GM21619 (cell line): Measurements from ENCODE around the gene ARHGEF7.
"Not testable (repeated sequence)": the region's sequence is repeated elsewhere in the genome, so short reads cannot be mapped to it uniquely, and the experiment has no call there.

Source experiments
- ATAC-seq: cut with Tn5 transposase; IDR thresholded peaks from one replicate; pipeline ENCODE4 v1.9.1; 2021; ENCODE audit not compliant: unreplicated experiment

ARHGEF7 gene

GRCh38 chr13:111115061-111115964 lies at the start of gene ARHGEF7:
ARHGEF7 (plus strand) TSS chr13:111115310; CDS start chr13:111115527, 217 bp downstream.
- ATAC-seq = no peak

- no peak for ATAC-seq
Observed at GRCh38 chr13:111065698-111066097, 49.4 kb upstream of the ARHGEF7 start.

- no peak for ATAC-seq
Observed at GRCh38 chr13:111066544-111066943, 48.6 kb upstream of the ARHGEF7 start.

GRCh38 chr13:111068009-111068350 lies 47.1 kb upstream of the ARHGEF7 start:
- ATAC-seq = no peak

DNA sequence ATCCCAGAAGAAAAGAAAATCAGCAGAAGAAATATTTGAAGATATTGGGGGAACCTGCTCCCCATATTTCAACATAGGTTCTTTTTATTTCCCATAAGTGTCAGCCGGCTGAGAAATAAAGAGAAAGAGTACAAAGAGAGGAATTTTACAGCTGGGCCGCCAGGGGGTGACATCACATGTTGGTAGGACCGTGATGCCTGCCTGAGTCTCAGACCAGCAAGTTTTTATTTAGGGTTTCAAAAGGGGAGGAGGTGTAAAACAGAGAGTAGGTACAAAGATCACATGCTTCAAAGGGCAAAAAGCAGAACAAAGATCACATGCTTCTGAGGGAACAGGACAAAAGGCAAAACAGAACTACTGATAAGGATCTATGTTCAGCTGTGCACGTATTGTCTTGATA lies 44.0 kb upstream of the ARHGEF7 start:
- not testable (repeated sequence) for ATAC-seq

GRCh38 chr13:111071526-111071925 lies 43.6 kb upstream of the ARHGEF7 start:
- not testable (repeated sequence) for ATAC-seq

- no peak for ATAC-seq
Observed at GRCh38 chr13:111074826-111075225, 40.3 kb upstream of the ARHGEF7 start.

DNA sequence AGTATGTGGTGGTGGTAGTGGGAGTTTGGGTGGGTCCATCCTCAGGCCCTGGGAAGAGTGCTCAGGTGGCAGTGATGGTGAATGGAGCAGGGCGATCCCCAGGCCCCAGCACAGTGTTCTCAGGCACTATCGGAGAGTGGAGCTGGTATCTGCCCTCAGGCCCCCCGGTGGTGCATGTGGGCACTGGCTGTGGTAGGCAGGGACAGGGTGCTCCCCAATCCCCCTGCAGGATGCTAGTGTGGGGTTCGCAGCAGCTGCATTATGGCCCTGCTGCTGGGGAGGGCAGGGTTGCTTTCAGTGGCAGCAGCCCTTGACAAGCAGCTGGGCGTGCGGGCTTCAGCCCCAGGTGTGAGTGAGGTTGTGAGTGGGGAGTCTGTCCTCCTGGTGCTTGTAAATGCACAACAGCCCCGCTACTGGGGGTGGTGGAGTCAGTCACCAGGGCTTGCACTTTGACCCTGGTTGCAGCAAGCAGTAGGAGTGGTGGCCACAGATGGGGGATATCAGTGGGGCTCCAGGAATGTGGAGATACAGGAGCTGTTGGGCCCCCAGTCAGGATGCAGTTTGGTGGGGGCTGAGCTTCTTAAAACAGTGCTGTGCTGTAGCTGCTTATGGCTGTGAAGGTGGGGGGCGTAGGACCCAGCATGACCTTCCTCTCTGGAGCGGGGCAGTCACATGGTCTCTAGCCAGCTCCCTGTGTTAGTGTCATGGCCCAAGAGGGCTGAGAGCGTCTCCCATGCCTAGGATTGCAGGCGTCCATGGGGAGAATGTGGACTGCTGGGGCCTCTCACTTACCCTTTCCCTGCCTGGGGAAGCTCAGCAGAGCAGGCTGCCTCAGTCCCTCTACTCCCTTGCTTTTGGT lies 38.7 kb upstream of the ARHGEF7 start:
- no peak for ATAC-seq

DNA sequence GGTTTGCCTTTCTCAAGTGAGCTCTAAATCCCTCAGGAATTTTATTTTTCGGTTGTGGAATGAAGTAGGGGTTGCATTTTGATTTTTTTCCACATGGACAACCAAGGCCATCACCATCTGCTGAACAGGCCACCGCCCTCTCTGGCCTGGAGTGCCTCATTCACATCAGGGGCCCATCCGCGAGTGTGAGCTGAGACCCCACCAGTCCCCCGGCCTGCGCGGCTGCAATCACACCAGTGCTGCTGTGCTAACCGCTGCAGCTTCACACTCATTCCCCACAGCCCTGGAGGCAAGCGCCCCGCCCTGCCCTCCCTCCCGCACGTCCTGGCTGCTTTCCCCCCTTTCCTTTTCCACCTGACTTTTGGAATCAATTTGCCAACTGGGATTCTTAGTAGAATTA lies 35.7 kb upstream of the ARHGEF7 start:
- no peak for ATAC-seq

DNA sequence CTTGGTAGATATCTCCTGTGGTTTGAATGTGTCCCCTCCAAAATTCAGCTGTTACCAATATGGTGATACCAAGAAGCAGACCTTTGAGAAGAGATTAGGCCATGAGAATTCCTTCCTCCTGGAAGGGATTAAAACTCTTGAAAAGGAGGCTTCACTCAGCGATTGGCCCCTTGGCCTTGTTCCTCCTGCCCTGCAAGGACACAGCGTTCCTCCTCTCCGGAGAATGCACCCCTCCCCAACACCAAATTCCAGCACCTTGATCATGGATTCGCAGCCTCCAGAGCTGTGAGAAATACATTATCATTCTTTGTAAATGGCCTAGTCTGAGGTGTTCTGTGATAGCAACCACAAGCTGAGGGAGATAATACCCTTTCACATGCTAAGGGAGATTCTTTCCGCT lies 34.5 kb upstream of the ARHGEF7 start:
- no peak for ATAC-seq

DNA sequence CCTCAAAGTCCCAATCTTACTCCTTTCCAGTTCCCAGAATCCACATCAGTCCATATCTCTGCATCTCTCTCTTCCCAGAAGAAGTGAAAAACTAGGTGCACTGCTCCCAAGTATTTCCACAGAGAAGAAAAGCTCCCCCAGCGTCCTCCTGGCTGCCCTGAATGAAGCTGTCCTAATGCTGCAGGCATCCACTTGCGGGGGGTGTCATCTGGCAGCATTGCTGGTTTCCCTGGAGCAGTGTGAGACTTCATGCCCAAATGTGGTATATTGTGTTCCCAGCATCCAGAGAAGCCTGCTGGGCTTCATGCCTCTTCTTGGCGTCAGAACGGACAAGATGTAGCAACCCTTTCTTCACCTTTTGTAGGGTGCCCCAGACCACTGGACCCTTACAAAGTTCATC lies 32.9 kb upstream of the ARHGEF7 start:
- no peak for ATAC-seq

DNA sequence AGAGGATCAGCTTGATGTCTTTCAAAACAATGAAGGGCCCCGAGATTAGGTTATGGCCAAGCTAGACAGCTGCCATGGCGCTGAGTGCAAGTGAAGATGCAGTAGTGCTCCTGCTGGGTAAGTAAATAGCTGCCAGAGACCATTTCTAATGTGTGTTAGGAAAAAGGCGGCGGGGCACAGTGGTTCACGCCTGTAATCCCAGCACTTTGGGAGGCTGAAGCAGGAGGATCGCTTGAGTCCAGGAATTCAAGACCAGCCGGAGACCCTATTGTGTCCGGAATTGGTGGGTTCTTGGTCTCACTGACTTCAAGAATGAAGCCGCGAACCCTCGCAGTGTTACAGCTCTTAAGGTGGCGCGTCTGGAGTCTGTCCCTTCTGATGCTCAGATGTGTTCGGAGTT lies 32.3 kb upstream of the ARHGEF7 start:
- not testable (repeated sequence) for ATAC-seq

DNA sequence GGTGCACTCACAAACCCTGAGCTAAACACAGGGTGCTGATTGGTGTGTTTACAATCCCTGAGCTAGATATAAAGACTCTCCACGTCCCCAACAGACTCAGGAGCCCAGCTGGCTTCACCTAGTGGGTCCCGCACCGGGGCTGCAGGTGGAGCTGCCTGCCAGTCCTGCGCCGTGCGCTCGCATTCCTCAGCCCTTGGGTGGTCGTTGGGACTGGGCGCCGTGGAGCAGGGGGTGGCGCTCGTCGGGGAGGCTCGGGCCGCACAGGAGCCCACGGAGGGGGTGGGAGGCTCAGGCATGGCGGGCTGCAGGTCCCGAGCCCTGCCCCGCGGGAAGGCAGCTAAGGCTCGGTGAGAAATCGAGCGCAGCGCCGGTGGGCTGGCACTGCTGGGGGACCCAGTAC lies 31.4 kb upstream of the ARHGEF7 start:
- not testable (repeated sequence) for ATAC-seq

- ATAC-seq = no peak
Observed at GRCh38 chr13:111090169-111090568, 24.9 kb upstream of the ARHGEF7 start.

DNA sequence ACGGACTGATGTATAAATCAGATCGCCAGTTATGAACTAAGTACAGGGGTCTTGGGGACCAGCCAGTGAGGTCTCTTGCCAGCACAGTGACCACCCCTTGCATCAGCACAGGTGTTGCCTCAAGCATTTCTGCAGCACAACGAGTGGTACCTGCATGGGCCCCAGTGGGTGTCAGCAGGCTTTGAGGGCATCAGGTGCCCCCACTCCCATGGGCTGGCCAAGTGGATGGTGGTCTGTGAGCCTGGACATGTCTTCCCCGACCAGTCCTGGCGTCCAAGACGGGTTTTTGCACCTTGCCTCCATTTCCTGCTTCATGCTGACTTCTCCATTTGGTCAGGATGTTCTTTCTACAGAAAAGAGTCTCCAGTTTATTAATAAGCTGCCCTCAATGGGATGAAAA lies 22.4 kb upstream of the ARHGEF7 start:
- no peak for ATAC-seq

DNA sequence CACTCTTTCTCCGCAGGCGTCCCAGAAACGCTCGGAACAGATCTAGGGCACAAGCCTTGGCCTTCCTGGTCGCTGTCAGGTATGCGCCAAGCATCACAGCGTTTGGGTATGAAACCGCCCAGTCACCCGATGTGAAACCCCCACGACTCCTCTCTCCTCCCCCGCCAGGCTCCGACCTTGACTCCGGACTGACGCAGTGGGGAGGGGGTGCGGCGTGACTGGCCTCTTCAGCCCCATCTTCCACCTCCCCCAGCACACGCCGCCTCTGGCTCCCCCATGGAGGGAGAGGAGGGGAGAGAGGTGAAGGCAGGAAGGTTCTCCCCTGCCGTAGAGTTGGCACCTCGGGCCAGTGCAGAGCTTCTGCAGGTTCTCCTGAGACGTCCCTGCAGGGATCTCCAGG lies 22.0 kb upstream of the ARHGEF7 start:
- no peak for ATAC-seq

DNA sequence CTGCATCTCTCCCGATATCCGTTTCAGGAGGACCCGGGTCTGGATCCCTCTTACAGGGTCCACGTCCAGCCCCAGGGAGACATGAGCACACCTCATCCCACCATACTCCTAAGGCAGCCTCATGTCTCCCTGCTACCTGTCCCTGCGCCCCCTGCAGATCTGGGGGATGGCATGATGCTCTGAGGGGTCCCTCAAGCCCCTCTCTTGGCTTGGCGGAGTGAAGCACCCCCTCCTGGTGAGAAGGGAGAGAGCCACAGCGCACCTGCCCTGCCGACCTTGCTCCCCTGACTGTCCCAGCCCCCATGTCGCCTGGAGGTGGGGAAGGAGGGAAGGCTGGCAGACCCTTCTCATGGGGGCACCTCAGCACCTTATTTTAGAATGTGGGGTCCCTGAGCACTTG lies 21.5 kb upstream of the ARHGEF7 start:
- no peak for ATAC-seq

DNA sequence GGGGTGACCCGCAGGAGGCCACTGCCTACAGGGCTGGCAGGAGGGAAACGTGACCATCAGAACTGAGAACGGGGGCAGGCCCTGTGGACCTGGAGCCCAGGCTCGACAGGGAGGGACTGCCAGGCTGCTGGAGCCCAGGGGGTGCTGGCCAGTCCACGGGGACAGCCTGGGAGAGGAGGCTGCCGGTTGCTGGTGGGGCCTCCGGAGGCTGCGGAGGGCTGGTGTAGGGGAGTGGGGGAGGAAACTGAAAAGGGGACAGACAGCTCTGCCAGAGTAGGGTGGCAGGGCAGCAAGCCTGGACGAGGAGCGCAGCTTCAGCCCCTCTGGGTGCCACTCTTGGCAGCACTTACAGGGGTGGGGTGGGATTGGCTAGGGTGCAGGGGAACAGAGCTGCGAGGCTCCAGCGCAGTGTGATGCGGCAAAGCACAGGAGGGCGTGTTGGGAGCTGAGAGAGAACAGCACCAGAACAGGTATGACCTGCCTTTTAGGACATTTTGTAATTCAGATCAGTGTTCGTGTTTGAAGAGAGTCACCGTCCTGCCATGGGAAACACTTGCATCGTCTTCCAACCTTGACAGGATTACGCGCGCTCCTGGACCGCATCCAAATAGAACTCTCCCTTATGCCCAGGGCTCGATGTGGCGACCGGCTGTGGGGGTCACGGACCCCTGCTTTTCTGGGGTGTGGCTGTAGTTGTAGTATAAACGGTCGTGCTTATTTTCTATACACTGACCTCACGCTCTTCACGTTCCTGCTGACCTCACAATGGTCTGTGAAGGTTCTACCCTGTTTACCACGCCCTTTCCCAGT lies 19.9 kb upstream of the ARHGEF7 start:
- ATAC-seq = no peak

GRCh38 chr13:111095911-111096501 lies 19.1 kb upstream of the ARHGEF7 start:
- no peak for ATAC-seq

DNA sequence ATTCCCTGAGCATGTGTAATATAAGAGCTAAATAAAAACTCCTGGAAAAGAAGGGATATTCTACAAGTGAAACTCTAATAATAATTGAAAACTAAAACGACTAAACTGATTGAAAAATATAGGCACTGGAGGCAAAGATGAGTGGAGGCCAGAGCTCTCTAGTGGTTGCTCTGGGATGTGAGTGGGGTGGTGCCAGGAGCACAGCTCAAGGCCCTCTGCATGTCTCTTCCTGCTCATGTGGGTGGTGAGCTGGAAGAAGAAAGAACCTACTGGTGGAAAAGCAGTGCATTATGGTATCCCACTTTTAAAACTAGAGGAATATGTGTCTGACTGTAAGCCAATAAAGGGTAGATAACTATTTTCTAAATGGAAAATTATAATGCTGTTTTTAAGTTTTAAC lies 15.8 kb upstream of the ARHGEF7 start:
- ATAC-seq = no peak

DNA sequence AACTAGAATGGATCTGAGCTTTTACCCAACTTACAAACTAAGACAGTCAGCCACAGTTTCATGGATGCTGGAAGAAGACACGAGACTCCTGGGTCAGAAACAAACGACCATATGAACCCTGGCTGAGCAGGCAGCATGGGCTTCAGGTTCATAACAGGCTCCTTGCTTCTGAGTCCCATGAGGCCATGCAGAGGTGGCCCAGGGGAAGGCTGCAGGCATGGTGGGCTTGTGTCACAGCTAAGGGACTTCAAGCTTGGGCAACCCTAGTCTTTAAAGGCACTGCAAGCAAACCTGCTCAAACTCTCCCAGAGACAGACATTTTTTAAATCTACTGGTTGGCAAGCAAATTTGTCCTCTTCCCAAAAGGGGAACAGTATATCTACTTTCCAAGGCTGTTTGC lies 5.1 kb upstream of the ARHGEF7 start:
- no peak for ATAC-seq
